Heart left ventricle (tissue), 13 donors: ENCODE measurements around the gene ZMAT1.

Source experiments
- CTCF ChIP-seq, 12 donors: fragments of 200-600 bp; sonication (generic) in 4 of 12; IDR thresholded peaks; one replicate each; pipeline versions ENCODE4 v1.5.0 to v1.8.0; 2018 to 2022; ENCODE audit warnings: antibody characterized with exemption in 12 of 12, mild to moderate bottlenecking in 5 of 12
- POLR2A ChIP-seq, 2 donors: fragments of 450-650 bp; IDR thresholded peaks; one replicate each; pipeline ENCODE4 v1.6.1; 2017; ENCODE audit warnings: antibody characterized with exemption in 2 of 2, mild to moderate bottlenecking in 2 of 2, moderate library complexity in 2 of 2
- donor health status: ischemic (EF 13 %, LVEDD 7.1; RV severe dilation, severe dysfunction).
- donor health status: DM: no; HTN: yes; CAD: no.
- donor health status: DM: no; HTN: no; CAD: no.
- donor health status: ischemic (EF 25% LVEDD 6.9; RV normal size, moderate dysfunction).
- donor health status: ischemic (EF 25% LVEDD 5.7; RV mildly dilated, moderate dysfunction).
- donor health status: ischemic (EF 35%, LVEDD 5.7; RV mildly dilated, moderate dysfunction).
- donor health status: nonischemic (EF 11% LVEDD 7.7; RV severe dilation, severe dysfunction).
- donor health status: DM: yes; HTN: yes; CAD: no.
- donor health status: PGD.
- donor health status: ischemic (EF 29% LVEDD 5.4; RV normal size, mild dysfunction).
- donor health status: nonischemic (EF 23%, LVEDD 6.1; RV moderate dilation, normal function).

DNA sequence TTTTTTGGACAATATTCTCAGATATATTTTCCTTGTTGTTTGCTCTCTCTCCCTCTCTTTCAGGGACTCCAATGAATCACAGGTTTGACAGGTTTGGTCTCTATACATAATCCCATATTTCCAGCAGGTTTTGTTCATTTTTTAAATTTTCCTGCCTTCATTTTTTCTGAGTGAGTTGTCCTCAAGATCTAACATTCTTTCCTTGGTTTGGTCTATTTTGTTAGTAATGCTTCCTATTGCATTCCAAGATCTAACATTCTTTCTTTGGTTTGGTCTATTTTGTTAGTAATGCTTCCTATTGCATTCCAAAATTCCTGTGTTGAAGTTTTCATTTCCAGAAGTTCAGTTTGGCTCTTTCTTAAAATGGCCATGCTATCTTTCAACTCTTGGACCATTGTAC is 45.3 kb upstream of the ZMAT1 start:
- TF ChIP-seq CTCF (IDR thresholded peaks at IDR 0.05) (no peak), POLR2A (IDR thresholded peaks at IDR 0.05) (no peak)
